ENCODE data around the gene AATF.

- no peak for TF ChIP-seq SUZ12 (IDR thresholded peaks at IDR 0.05)
- no peak for TF ChIP-seq ELF4 (IDR thresholded peaks at IDR 0.05)
- TF ChIP-seq FOXA1 (IDR thresholded peaks at IDR 0.05): no peak
- TF ChIP-seq FOXM1 (IDR thresholded peaks at IDR 0.05; ENCODE audit: borderline replicate concordance): no peak
Measured at GRCh38 chr17:36950027-36950426, 1.3 kb downstream of the AATF start.
